ENCODE measurements around the gene DAND5. TPM values are rescaled to one million over a fixed set of nuclear protein-coding genes. Genes with fewer than 3 reads are reported as not detected.
A peak's percentile ranks its signal among the peaks of the same experiment; 100 is the strongest.

The DAND5 gene
- total and polyA plus RNA-seq, 2 of the 13 experiments (the other 11 are each of a cell fraction or from before 2014, with no cell fraction given) = 0.04 TPM; not detected in 1

DNA sequence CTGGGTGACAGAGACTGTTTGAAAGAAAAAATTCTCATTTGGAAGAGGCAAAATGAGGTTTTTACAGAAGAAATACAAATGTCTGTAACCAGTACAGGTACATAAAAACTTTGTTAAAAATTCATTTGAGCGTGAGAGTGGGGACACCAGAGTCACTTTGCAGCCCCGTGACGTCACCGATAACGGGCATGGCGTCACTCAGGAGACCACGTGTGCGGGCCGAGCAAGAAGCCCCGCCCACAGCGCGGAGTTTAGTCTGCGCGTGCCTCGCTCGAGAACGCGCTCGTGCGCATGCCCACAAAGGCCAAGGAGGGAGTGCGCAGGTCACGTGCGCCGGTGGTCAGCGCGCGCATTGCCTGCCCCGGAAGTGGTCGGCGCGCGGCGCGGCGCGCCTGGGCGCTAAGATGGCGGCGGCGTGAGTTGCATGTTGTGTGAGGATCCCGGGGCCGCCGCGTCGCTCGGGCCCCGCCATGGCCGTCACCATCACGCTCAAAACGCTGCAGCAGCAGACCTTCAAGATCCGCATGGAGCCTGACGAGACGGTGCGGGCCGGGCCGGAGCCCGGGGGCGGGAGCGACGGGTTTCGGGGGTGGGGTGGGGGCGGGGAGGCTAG is 23.8 kb upstream of the DAND5 start, which contains the start of gene RAD23A (continued):
- TF ChIP-seq ZNF180 (CRISPR knock-in tag; IDR thresholded peaks at IDR 0.05; ENCODE audit: borderline replicate concordance, low read depth) (0 out of 2 replicates have a peak, but pooled peaks have one; percentile 43), PPARG (CRISPR knock-in tag; conservative IDR thresholded peaks at IDR 0.05) (peak; percentile 34; the same call in 1 of the 2 replicates), ZC3H4 (CRISPR knock-in tag; IDR thresholded peaks at IDR 0.05; ENCODE audit: borderline replicate concordance) (peak; percentile 82), MAX (IDR thresholded peaks at IDR 0.05) (peak; percentile 96), ZNF720 (CRISPR knock-in tag; IDR thresholded peaks at IDR 0.05) (no peak), ZNF619 (CRISPR knock-in tag; IDR thresholded peaks at IDR 0.05) (no peak), ZNF451 (CRISPR knock-in tag; IDR thresholded peaks at IDR 0.05) (peak; percentile 59; the same call in 1 of the 2 replicates), GFI1 (CRISPR knock-in tag; IDR thresholded peaks at IDR 0.05; ENCODE audit: borderline replicate concordance) (peak; percentile 8; the same call in 1 of the 2 replicates), IRF2 (CRISPR knock-in tag; IDR thresholded peaks at IDR 0.05) (peak; percentile 79), CENPX (CRISPR knock-in tag; IDR thresholded peaks at IDR 0.05) (no peak), CBFB (CRISPR knock-in tag; IDR thresholded peaks at IDR 0.05) (peak; percentile 96), ATF7 (IDR thresholded peaks at IDR 0.05) (peak; percentile 99), ATF7 (CRISPR knock-in tag; IDR thresholded peaks at IDR 0.05) (peak; percentile 84), SCMH1 (CRISPR knock-in tag; IDR thresholded peaks at IDR 0.05; ENCODE audit: borderline replicate concordance) (no peak), FOXJ3 (CRISPR knock-in tag; IDR thresholded peaks at IDR 0.05; ENCODE audit: borderline replicate concordance) (no peak), FOXP4 (CRISPR knock-in tag; IDR thresholded peaks at IDR 0.05) (peak; percentile 72; the same call in 1 of the 2 replicates), NFYC (CRISPR knock-in tag; IDR thresholded peaks at IDR 0.05) (peak; percentile 64; the same call in 1 of the 2 replicates), BRCA1 (CRISPR knock-in tag; IDR thresholded peaks at IDR 0.05) (peak; percentile 84; the same call in 1 of the 2 replicates), FOXK2 (IDR thresholded peaks at IDR 0.05) (no peak), HNF4A (CRISPR knock-in tag; IDR thresholded peaks at IDR 0.05) (peak; percentile 51; the same call in 1 of the 2 replicates), ZNF790 (CRISPR knock-in tag; IDR thresholded peaks at IDR 0.05; ENCODE audit: borderline replicate concordance) (no peak), ZFX (CRISPR knock-in tag; IDR thresholded peaks at IDR 0.05; ENCODE audit: low read depth) (peak; percentile 73; the same call in 1 of the 2 replicates), TSC22D2 (CRISPR knock-in tag; IDR thresholded peaks at IDR 0.05; ENCODE audit: borderline replicate concordance) (no peak; the same call in 1 of the 2 replicates), ARNTL (CRISPR knock-in tag; IDR thresholded peaks at IDR 0.05) (peak; percentile 93), ZNF883 (CRISPR knock-in tag; IDR thresholded peaks at IDR 0.05; ENCODE audit: not compliant biosample characterization) (peak; percentile 77), FOSL2 (CRISPR knock-in tag; IDR thresholded peaks at IDR 0.05) (peak; percentile 59; the same call in 1 of the 2 replicates), RNF2 (conservative IDR thresholded peaks at IDR 0.05; ENCODE audit: low read depth) (0 out of 2 replicates have a peak, but pooled peaks have one; percentile 22), SMAD3 (CRISPR knock-in tag; IDR thresholded peaks at IDR 0.05) (no peak), NFRKB (IDR thresholded peaks at IDR 0.05) (0 out of 2 replicates have a peak, but pooled peaks have one; percentile 35), ZNF234 (CRISPR knock-in tag; conservative IDR thresholded peaks at IDR 0.05) (no peak), ZNF557 (CRISPR knock-in tag; IDR thresholded peaks at IDR 0.05) (0 out of 2 replicates have a peak, but pooled peaks have one; percentile 81), ZNF350 (CRISPR knock-in tag; IDR thresholded peaks at IDR 0.05; ENCODE audit: borderline replicate concordance, low read depth) (peak; percentile 74; the same call in 1 of the 2 replicates), ZNF3 (CRISPR knock-in tag; IDR thresholded peaks at IDR 0.05) (no peak)

Measured in HepG2 (cell line).